SK-N-SH (cell line): Measurements from ENCODE around the gene TMEM165. TPM values are rescaled to one million over a fixed set of nuclear protein-coding genes. Genes with fewer than 3 reads are reported as not detected.

Experiments used
- CTCF ChIA-PET: fragments of 300-600, 350-600 bp; formaldehyde crosslinking; extraction: SDS; loops from one replicate; lab custom pipeline; 2021; lab: Yijun Ruan, JAX
- POLR2A ChIA-PET: fragments of 350-600 bp; sonication (Branson Sonifier 250); formaldehyde crosslinking; extraction: SDS; loops from one replicate; lab custom pipeline; 2020; ENCODE audit warnings: antibody characterized with exemption, inconsistent platforms; lab: Yijun Ruan, JAX
- DNase-seq: peaks from one replicate; pipeline ENCODE4 v3.0.0; 2012
- H2AFZ ChIP-seq: fragments of 200-600 bp; sonication (generic); 2 replicates; pipeline ENCODE4 v1.8.1; 2016; ENCODE audit warnings: antibody characterized with exemption, mild to moderate bottlenecking, low read depth
- H3F3A ChIP-seq: fragments of 200-600 bp; sonication (generic); replicated peaks from 2 replicates; pipeline ENCODE3; 2016; ENCODE audit warnings: antibody characterized with exemption, mild to moderate bottlenecking; ENCODE audit not compliant: insufficient read depth
- H3K27ac ChIP-seq, 2 experiments: fragments of 200-500 bp in 1 of 2; fragments of 200-600 bp in 1 of 2; sonication (Bioruptor generic) in 1 of 2; sonication (generic), shearing (Covaris generic) in 1 of 2; 2 replicates each; pipeline versions ENCODE4 v1.5.1 to v1.6.1; 2014 to 2016; ENCODE audit warnings: low read depth in 2 of 2, inconsistent platforms in 1 of 2, low read length in 1 of 2, mild to moderate bottlenecking in 1 of 2, mixed read lengths in 1 of 2
- H3K27me3 ChIP-seq: fragments of 200-600 bp; sonication (generic), shearing (Covaris generic); 2 replicates; pipeline ENCODE4 v1.6.1; 2016; ENCODE audit warnings: mixed run types; ENCODE audit not compliant: insufficient read depth
- H3K36me3 ChIP-seq, 2 experiments: fragments of 200-500 bp in 1 of 2; fragments of 200-600 bp in 1 of 2; sonication (Bioruptor generic) in 1 of 2; sonication (generic) in 1 of 2; replicated peaks in 1 of 2; 2 replicates each; pipeline versions ENCODE3 to v1.5.1; 2014 to 2016; ENCODE audit warnings: low read length in 1 of 2, mild to moderate bottlenecking in 1 of 2; ENCODE audit not compliant: insufficient read depth in 2 of 2, control insufficient read depth in 1 of 2
- H3K4me1 ChIP-seq, 2 experiments: fragments of 200-500 bp in 1 of 2; fragments of 200-600 bp in 1 of 2; sonication (Bioruptor generic) in 1 of 2; sonication (generic), shearing (Covaris generic) in 1 of 2; 2 replicates each; pipeline versions ENCODE4 v1.5.1 to v1.6.1; 2014 to 2016; ENCODE audit warnings: low read depth in 1 of 2, low read length in 1 of 2, mixed run types in 1 of 2; ENCODE audit not compliant: insufficient read depth in 2 of 2, control insufficient read depth in 1 of 2
- H3K4me2 ChIP-seq: fragments of 200-600 bp; sonication (generic), shearing (Covaris generic); 2 replicates; pipeline ENCODE4 v1.6.1; 2017; ENCODE audit warnings: mixed run types
- H3K4me3 ChIP-seq, 2 experiments: fragments of 200-500 bp in 1 of 2; fragments of 200-600 bp in 1 of 2; sonication (Bioruptor generic) in 1 of 2; sonication (generic), shearing (Covaris generic) in 1 of 2; 2 replicates each; pipeline versions ENCODE4 v1.5.1 to v1.8.1; 2014 to 2016; ENCODE audit warnings: low read depth in 2 of 2, inconsistent platforms in 1 of 2, low read length in 1 of 2, mild to moderate bottlenecking in 1 of 2, mixed read lengths in 1 of 2, moderate library complexity in 1 of 2
- H3K79me2 ChIP-seq: fragments of 200-600 bp; sonication (generic); 2 replicates; pipeline ENCODE4 v1.8.1; 2017; ENCODE audit warnings: mild to moderate bottlenecking; ENCODE audit not compliant: insufficient read depth
- H3K9ac ChIP-seq: fragments of 200-600 bp; sonication (generic); 2 replicates; pipeline ENCODE4 v1.6.1; 2017; ENCODE audit warnings: mixed run types
- H3K9me2 ChIP-seq: fragments of 200-600 bp; sonication (generic); 2 replicates; pipeline ENCODE4 v1.6.1; 2017; ENCODE audit warnings: mixed run types
- H3K9me3 ChIP-seq: fragments of 200-600 bp; sonication (generic); 2 replicates; pipeline ENCODE4 v1.6.1; 2017; ENCODE audit warnings: mixed run types, mild to moderate bottlenecking, moderate library complexity
- H4K20me1 ChIP-seq: fragments of 200-600 bp; sonication (generic); 2 replicates; pipeline ENCODE4 v1.6.1; 2017; ENCODE audit warnings: mild to moderate bottlenecking, mixed run types; ENCODE audit not compliant: insufficient read depth
- ELF1 ChIP-seq: IDR thresholded peaks from 2 replicates; pipeline ENCODE4 v1.4.0; 2012
- FOSL2 ChIP-seq: IDR thresholded peaks from 2 replicates; pipeline ENCODE4 v1.4.0; 2012; ENCODE audit warnings: low read depth, mild to moderate bottlenecking, moderate library complexity, borderline replicate concordance
- FOXM1 ChIP-seq: IDR thresholded peaks from 2 replicates; pipeline ENCODE4 v1.4.0; 2012; ENCODE audit warnings: low read depth, mild to moderate bottlenecking
- GABPA ChIP-seq: IDR thresholded peaks from 2 replicates; pipeline ENCODE4 v1.4.0; 2012; ENCODE audit warnings: low read depth, mild to moderate bottlenecking
- MAX ChIP-seq: IDR thresholded peaks from 2 replicates; pipeline ENCODE4 v1.4.0; 2012; ENCODE audit warnings: low read depth
- NFIC ChIP-seq: IDR thresholded peaks from 2 replicates; pipeline ENCODE4 v1.4.0; 2012; ENCODE audit warnings: borderline replicate concordance
- NRF1 ChIP-seq: IDR thresholded peaks from 2 replicates; pipeline ENCODE4 v1.6.1; 2012; ENCODE audit warnings: low read depth, mild to moderate bottlenecking, low read length
- PBX3 ChIP-seq: IDR thresholded peaks from 2 replicates; pipeline ENCODE4; 2012
- POLR2AphosphoS5 ChIP-seq: IDR thresholded peaks from 2 replicates; pipeline ENCODE4 v1.6.1; 2012; ENCODE audit warnings: low read depth, low read length
- RCOR1 ChIP-seq: fragments of 150-350 bp; IDR thresholded peaks from 2 replicates; pipeline ENCODE4 v1.6.1; 2017; ENCODE audit warnings: antibody characterized with exemption, low read length
- REST ChIP-seq: IDR thresholded peaks from 2 replicates; pipeline ENCODE4 v1.6.1; 2012; ENCODE audit warnings: mild to moderate bottlenecking, low read depth, low read length, moderate library complexity
- TAF1 ChIP-seq: IDR thresholded peaks from 2 replicates; pipeline ENCODE4 v1.6.1; 2012; ENCODE audit warnings: low read depth, mild to moderate bottlenecking, low read length, moderate library complexity, borderline replicate concordance
- USF1 ChIP-seq: IDR thresholded peaks from 2 replicates; pipeline ENCODE4 v1.4.0; 2012; ENCODE audit warnings: low read depth, borderline replicate concordance
- USF2 ChIP-seq: fragments of 150-350 bp; IDR thresholded peaks from 2 replicates; pipeline ENCODE4 v1.6.1; 2017; ENCODE audit warnings: antibody characterized with exemption, low read length, low read depth, borderline replicate concordance
- WGBS: methylation state at CpG from one replicate; pipeline ENCODE4 v1.1.6; 2017; ENCODE audit warnings: low lambda C conversion rate; 5-methylcytosine and 5-hydroxymethylcytosine counted together
- polyA plus RNA-seq, 3 experiments: library from polyadenylated mRNA; depleted of rRNA; stranded (reverse); fragments of >200 nt; gene quantifications; 2 replicates each; pipeline ENCODE4 v1.2.3, GENCODE V29; 2012

TMEM165 gene
- polyA plus RNA-seq, 1 of the 3 experiments (the other 2 are of a cell fraction): 58.6 TPM

GRCh38 chr4:55365345-55365728 lies 30.4 kb upstream of the TMEM165 start (continued):
- TF ChIP-seq USF1: no peak

GRCh38 chr4:55366621-55367020 lies 29.1 kb upstream of the TMEM165 start:
- Histone ChIP-seq H3K36me3 (peaks cover 0 to 5% of the 10 kb centered on the region in 2 experiments), H3K79me2 (no peaks in the 10 kb centered on the region), H3K9me2 (no peaks in the 10 kb centered on the region), H3K27ac (no peak overlapping the region), H3K27me3 (no peaks in the 10 kb centered on the region), H3K4me2 (no peak overlapping the region), H3K4me3 (no peak overlapping the region), H3K9me3 (no peaks in the 10 kb centered on the region), H3K9ac (no peak overlapping the region), H3K4me1 (no peaks in the 10 kb centered on the region), H3F3A (no peaks in the 10 kb centered on the region), H4K20me1 (no peaks in the 10 kb centered on the region), H2AFZ (no peak overlapping the region)
- no peak for DNase-seq
- ChIA-PET POLR2A (no interaction called here), CTCF (interaction anchor here (0.7 to 1.7 kb wide), 4 partner anchors 11 to 1328 kb away, joined by 3 to 4 read pairs (median 3); no protein-coding TSS in a partner anchor)
- no peak for TF ChIP-seq FOSL2
- TF ChIP-seq MAX: no peak
- TF ChIP-seq ELF1: no peak
- TF ChIP-seq REST: no peak
- no peak for TF ChIP-seq NFIC
- TF ChIP-seq POLR2AphosphoS5: no peak
- no peak for TF ChIP-seq NRF1
- no peak for TF ChIP-seq USF2
- no peak for TF ChIP-seq TAF1
- TF ChIP-seq FOXM1: no peak
- no peak for TF ChIP-seq RCOR1
- no peak for TF ChIP-seq PBX3
- no peak for TF ChIP-seq GABPA
- 91% methylated on average over 7 of the region's 7 CpGs for WGBS
